ENCODE results near the gene EFHD2.
"Not testable (repeated sequence)": the region's sequence is repeated elsewhere in the genome, so short reads cannot be mapped to it uniquely, and the experiment has no call there.

The EFHD2 gene

DNA sequence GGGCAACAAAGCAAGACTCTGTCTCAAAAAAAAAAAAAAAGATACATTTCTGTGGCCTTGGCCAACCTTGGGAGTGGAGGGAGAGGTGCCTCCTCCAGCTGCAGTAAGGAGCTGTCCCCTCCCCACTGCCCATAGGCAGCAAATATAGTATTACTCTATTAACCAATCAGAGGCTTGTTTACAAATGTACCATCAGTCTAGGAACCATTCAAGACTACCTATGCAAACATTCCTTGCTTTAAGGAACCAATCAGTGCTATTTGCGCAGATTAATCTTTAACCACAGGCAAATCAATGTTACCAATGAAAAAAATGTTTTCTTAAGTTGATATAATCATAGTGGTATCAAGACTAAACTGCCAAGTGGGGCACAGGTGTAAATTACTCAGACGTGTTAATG, 47.9 kb downstream of the EFHD2 start:
- TF ChIP-seq CTCF (IDR thresholded peaks at IDR 0.05; ENCODE audit: borderline replicate concordance, control extremely low read depth, extremely low read depth, insufficient read depth, missing control alignments): no peak
- no peak for DNase-seq (ENCODE audit: low spot score)
- in situ Hi-C loops (cut with MboI; ENCODE audit: low sequenced_read_pairs, unreplicated experiment): no loop called here

DNA sequence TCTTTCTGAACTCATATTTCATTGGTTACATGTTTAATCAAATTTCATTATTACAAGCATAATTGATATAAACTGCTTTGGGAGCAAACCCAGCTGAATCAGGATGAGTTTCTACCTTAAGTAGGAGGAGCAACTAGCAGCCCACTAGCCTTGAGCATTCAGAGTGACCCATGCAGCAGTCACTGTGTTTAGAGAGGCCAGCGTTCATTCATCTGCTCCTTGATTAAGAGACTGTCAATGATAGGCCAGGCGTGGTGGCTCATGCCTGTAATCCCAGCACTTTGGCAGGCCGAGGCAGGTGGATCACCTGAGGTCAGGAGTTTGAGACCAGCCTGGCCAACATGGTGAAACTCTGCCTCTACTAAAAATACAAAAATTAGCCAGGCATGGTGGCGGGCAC, 48.7 kb downstream of the EFHD2 start:
- in situ Hi-C loops (cut with MboI; ENCODE audit: low sequenced_read_pairs, unreplicated experiment): not testable (repeated sequence)

DNA sequence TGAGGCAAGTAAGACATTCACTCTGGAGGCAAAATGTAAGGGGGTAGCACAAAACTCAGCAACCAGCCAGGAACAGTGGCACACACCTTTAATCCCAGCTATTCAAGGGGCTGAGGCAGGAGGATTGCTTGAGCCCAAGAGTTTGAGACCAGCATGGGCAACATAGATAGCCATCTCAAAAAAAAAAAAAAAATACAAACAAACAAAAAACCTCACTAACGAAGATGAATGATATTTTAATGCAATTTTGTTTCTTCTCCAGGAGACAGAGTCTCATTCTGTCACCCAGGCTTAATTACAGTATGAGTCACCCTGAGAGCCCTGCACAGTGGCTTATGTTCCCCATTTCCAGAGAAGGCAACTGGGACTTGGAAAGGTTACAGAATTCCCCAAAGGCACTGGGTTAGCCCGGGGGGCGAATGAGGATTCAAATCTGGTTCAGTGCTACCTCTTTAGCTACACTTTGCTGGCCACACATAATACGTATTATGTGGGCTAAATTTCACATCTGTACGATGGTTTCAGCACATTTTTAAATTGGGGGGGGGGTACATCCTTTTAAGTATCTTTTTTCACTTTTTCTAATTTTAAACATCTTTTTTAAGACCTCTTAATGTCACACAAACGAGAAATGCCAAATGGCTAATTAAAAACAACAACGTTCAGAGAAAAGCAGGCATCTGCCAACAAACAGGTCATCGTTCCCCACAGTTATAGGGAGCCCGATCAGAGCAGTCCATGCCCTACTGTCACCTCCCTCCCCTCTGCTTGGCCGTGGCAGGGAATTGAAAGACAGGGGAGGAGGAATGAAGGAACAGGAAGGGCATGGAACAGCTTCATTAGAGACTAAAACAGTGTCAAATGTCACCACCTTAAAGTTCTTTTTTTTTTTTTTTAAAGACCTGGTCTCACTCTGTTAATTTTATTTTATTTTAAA, 50.4 kb downstream of the EFHD2 start:
- no peak for TF ChIP-seq CTCF (IDR thresholded peaks at IDR 0.05; ENCODE audit: borderline replicate concordance, control extremely low read depth, extremely low read depth, insufficient read depth, missing control alignments)
- no peak for DNase-seq (ENCODE audit: low spot score)
- in situ Hi-C loops (cut with MboI; ENCODE audit: low sequenced_read_pairs, unreplicated experiment): no loop called here

More for the DNA sequence above, 48.7 kb downstream of the EFHD2 start:
- not testable (repeated sequence) for DNase-seq (ENCODE audit: low spot score)

DNA sequence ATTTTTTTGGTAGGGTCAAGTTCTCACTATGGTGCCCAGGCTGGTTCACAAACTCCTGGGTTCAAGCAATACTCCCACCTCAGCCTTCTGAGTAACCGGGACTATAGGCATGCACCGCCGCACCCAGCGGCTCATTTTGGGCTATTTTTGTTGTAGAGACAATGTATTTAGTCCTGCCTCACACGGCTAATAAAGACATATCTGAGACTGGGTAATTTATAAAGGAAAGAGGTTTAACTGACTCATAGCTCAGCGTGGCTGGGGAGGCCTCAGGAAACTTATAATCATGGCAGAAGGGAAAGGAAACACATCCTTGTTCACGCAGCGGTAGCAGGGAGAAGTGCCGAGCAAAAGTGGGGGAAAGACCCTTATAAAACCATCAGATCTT, 51.0 kb downstream of the EFHD2 start:
- TF ChIP-seq CTCF (IDR thresholded peaks at IDR 0.05; ENCODE audit: borderline replicate concordance, control extremely low read depth, extremely low read depth, insufficient read depth, missing control alignments): no peak
- no peak for DNase-seq (ENCODE audit: low spot score)
- in situ Hi-C loops (cut with MboI; ENCODE audit: low sequenced_read_pairs, unreplicated experiment): no loop called here

GRCh38 chr1:15463064-15463800, 53.5 kb downstream of the EFHD2 start:
- DNase-seq (ENCODE audit: low spot score); in situ Hi-C loops (cut with MboI; ENCODE audit: low sequenced_read_pairs, unreplicated experiment): not testable (repeated sequence)

DNA sequence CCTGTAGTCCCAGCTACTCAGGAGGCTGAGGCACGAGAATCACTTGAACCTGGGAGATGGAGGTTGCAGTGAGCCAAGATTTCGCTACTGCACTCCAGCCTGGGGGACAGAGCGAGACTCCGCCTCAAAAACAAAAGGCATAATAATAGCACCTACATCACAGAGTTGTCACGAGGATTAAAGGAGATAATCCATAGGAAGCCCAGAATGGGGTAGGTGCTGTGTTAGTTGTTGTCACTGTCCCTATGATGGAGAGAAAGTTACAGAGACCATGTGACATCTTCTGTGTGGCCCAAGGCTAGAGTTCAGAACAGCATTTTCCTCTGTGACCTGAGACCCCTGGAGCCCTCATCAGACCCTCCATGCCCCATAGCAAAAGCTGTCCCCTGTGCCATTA, 54.2 kb downstream of the EFHD2 start:
- in situ Hi-C loops (cut with MboI; ENCODE audit: low sequenced_read_pairs, unreplicated experiment); DNase-seq (ENCODE audit: low spot score): not testable (repeated sequence)

DNA sequence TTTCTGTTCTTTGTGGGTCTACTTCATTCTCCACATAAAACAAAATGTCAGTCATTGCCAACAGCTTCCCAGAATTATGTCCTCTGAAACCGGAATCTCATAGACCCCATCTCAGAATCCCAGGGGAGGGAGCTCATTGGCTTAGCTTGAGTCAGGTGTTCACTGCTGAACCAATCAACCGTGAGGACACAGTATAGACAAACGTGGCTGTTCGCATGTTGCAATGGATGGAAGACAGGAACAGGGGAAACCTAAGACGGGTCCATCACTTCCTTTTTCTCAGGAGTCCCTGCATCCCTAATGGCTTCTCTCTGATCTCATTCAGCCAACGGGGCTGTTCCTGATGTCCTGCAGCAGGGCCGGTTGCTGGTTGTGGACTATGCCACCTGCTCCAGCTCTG, 56.0 kb downstream of the EFHD2 start:
- in situ Hi-C loops (cut with MboI; ENCODE audit: low sequenced_read_pairs, unreplicated experiment): no loop called here
- no peak for DNase-seq (ENCODE audit: low spot score)
- no peak for TF ChIP-seq CTCF (IDR thresholded peaks at IDR 0.05; ENCODE audit: borderline replicate concordance, control extremely low read depth, extremely low read depth, insufficient read depth, missing control alignments)

- DNase-seq (ENCODE audit: low spot score); in situ Hi-C loops (cut with MboI; ENCODE audit: low sequenced_read_pairs, unreplicated experiment): not testable (repeated sequence)
These were observed 57.4 kb downstream of the EFHD2 start for GRCh38 chr1:15466955-15467625.
